K562 (cell line): Measurements from ENCODE around the gene HLA-DOB. TPM values are rescaled to one million over a fixed set of nuclear protein-coding genes. Genes with fewer than 3 reads are reported as not detected.
A peak's percentile ranks its signal among the peaks of the same experiment; 100 is the strongest.

Experiments
- BCL6 ChIP-seq: fragments of 250-450 bp; sonication (Bioruptor Pico); IDR thresholded peaks from 2 replicates; pipeline ENCODE4 v1.4.0; 2020
- COPS2 ChIP-seq: fragments of 450-650 bp; conservative IDR thresholded peaks from 2 replicates; pipeline ENCODE4 v1.6.1; 2016; ENCODE audit warnings: mild to moderate bottlenecking, moderate library complexity
- FOXJ3 ChIP-seq: sonication (generic); formaldehyde crosslinking; IDR thresholded peaks from 2 replicates; pipeline ENCODE4 v1.4.0; 2020; ENCODE audit warnings: mild to moderate bottlenecking, missing genetic modification reagents
- HMGN3 ChIP-seq: IDR thresholded peaks from 2 replicates; pipeline ENCODE4 v1.6.1; 2011; ENCODE audit warnings: borderline replicate concordance, low read depth, mild to moderate bottlenecking, mixed read lengths, low read length; ENCODE audit not compliant: insufficient read length; ENCODE audit errors: extremely low read depth
- HNRNPL ChIP-seq: fragments of 200-400 bp; formaldehyde crosslinking; IDR thresholded peaks from 2 replicates; pipeline ENCODE4 v1.6.1; 2017; ENCODE audit warnings: low read depth, mild to moderate bottlenecking, low read length
- KDM5B ChIP-seq: fragments of 200-600 bp; sonication (generic); IDR thresholded peaks from 2 replicates; pipeline ENCODE4 v1.6.1; 2012; ENCODE audit warnings: low read depth, mild to moderate bottlenecking, moderate library complexity, low read length, control low read depth, inconsistent platforms; ENCODE audit not compliant: insufficient replicate concordance
- MEIS2 ChIP-seq: fragments of 450-650 bp; IDR thresholded peaks from 2 replicates; pipeline ENCODE4 v1.6.1; 2014; ENCODE audit warnings: mild to moderate bottlenecking; ENCODE audit not compliant: partially characterized antibody
- PHF21A ChIP-seq: fragments of 450-650 bp; IDR thresholded peaks from 2 replicates; pipeline ENCODE4 v1.6.1; 2017; ENCODE audit warnings: low read depth, borderline replicate concordance
- PRDM10 ChIP-seq: fragments of 450-650 bp; IDR thresholded peaks from 2 replicates; pipeline ENCODE4 v1.6.1; 2018; ENCODE audit not compliant: partially characterized antibody
- RBFOX2 ChIP-seq: fragments of 200-400 bp; formaldehyde crosslinking; IDR thresholded peaks from 2 replicates; pipeline ENCODE4 v1.6.1; 2017; ENCODE audit warnings: low read depth, mild to moderate bottlenecking, low read length, moderate library complexity
- TAL1 ChIP-seq: fragments of 450-650 bp; IDR thresholded peaks from 2 replicates; pipeline ENCODE4 v1.6.1; 2016; ENCODE audit warnings: mild to moderate bottlenecking
- polyA plus RNA-seq, 8 experiments: library from polyadenylated mRNA; depleted of rRNA in 4 of 8; stranded (reverse) in 5 of 8; unstranded in 3 of 8; fragments of >200 nt; fragmentation: Nextera tagmentation in 2 of 8; fragmentation: Illumina TruSeq in 1 of 8; extraction: Ambion mirVana in 2 of 8; extraction: Trizol in 1 of 8; gene quantifications; 2 replicates each; pipeline versions ENCODE4 v1.2.1 to v1.2.3, GENCODE V29; 2011 to 2014; ENCODE audit warnings: inconsistent platforms in 1 of 8, missing spikeins in 1 of 8
- total RNA-seq, 7 experiments: library from RNA; depleted of rRNA in 6 of 7; stranded (reverse); fragments of >200 nt in 6 of 7; fragmentation: Illumina TruSeq in 2 of 7; extraction: Trizol in 2 of 7; gene quantifications; 2 replicates each; pipeline versions ENCODE4 v1.2.1 to v1.2.3, GENCODE V29; 2011 to 2021; ENCODE audit warnings: low replicate concordance in 1 of 7
- TF ChIP-seq, protein P1 (sequence below): sonication (generic); formaldehyde crosslinking; IDR thresholded peaks from 2 replicates; pipeline ENCODE4 v1.8.0; 2022; ENCODE audit warnings: mild to moderate bottlenecking, missing genetic modification reagents
- TF ChIP-seq, protein P2 (sequence below), 2 experiments: fragments of 200-800 bp in 1 of 2; sonication (Bioruptor generic) in 1 of 2; sonication (generic) in 1 of 2; formaldehyde crosslinking in 1 of 2; IDR thresholded peaks in 1 of 2; conservative IDR thresholded peaks in 1 of 2; 2 replicates each; pipeline versions ENCODE4 v1.5.0 to v1.6.1; 2016 to 2020; ENCODE audit warnings: missing compliant biosample characterization in 1 of 2, missing genetic modification characterization in 1 of 2, missing genetic modification reagents in 1 of 2

Gene HLA-DOB
- total and polyA plus RNA-seq, 9 of the 15 experiments (the other 6 are each of a cell fraction or from before 2014, with no cell fraction given), result 1.2 to 4.0 (median 2.5) TPM

DNA sequence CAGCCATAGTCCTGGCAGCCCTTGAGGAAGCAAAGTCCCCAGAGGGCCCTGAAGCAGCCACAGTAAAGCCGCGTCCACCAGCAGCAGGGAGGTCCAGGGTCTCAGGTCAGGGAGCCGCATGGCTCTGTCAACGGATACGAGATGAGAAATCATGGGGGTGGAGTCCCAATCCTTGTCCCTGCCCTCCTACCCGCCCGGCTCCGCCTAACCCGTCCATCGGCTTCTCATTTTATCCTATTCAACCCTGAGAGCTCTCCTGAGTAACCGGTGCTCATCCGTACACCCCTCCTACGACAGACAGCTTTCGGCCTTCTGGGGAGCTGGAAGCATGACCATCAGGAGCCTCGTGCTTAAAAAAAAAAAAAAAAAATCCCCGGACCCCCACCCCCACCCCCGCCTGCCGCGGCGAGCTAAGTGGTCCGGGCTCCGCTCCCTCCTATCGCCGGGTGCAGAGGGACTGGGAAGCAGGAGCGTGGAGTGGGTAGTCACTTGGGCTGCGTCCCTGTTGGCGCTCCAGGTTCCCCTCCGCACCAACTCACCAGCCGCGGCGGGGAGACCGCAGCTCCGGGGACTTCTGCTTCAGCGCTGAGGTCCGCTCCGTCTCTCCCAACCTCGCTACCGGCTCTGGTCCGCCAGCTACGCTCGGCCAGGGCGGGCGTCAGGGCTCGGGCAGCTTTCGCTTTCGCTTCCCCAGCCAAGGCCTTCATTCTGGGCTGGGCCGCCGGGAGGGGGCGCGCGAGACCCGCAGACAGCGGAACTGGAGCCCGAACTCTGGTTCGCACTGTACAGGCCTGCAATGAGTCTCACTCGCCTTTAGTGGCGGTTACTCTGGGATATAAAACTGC, 21.5 kb upstream of the HLA-DOB start, which contains the start of gene TAP2 (continued):
- TF ChIP-seq, protein P1, sequence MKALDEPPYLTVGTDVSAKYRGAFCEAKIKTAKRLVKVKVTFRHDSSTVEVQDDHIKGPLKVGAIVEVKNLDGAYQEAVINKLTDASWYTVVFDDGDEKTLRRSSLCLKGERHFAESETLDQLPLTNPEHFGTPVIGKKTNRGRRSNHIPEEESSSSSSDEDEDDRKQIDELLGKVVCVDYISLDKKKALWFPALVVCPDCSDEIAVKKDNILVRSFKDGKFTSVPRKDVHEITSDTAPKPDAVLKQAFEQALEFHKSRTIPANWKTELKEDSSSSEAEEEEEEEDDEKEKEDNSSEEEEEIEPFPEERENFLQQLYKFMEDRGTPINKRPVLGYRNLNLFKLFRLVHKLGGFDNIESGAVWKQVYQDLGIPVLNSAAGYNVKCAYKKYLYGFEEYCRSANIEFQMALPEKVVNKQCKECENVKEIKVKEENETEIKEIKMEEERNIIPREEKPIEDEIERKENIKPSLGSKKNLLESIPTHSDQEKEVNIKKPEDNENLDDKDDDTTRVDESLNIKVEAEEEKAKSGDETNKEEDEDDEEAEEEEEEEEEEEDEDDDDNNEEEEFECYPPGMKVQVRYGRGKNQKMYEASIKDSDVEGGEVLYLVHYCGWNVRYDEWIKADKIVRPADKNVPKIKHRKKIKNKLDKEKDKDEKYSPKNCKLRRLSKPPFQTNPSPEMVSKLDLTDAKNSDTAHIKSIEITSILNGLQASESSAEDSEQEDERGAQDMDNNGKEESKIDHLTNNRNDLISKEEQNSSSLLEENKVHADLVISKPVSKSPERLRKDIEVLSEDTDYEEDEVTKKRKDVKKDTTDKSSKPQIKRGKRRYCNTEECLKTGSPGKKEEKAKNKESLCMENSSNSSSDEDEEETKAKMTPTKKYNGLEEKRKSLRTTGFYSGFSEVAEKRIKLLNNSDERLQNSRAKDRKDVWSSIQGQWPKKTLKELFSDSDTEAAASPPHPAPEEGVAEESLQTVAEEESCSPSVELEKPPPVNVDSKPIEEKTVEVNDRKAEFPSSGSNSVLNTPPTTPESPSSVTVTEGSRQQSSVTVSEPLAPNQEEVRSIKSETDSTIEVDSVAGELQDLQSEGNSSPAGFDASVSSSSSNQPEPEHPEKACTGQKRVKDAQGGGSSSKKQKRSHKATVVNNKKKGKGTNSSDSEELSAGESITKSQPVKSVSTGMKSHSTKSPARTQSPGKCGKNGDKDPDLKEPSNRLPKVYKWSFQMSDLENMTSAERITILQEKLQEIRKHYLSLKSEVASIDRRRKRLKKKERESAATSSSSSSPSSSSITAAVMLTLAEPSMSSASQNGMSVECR (CRISPR knock-in tag), result peak; percentile 97
- peak; percentile 66 for TF ChIP-seq MEIS2
- no peak for TF ChIP-seq HNRNPL
- no peak for TF ChIP-seq TAL1
- TF ChIP-seq FOXJ3 (CRISPR knock-in tag), result no peak
- TF ChIP-seq PHF21A, result 0 out of 2 replicates have a peak, but pooled peaks have one; percentile 40
- TF ChIP-seq BCL6 (CRISPR knock-in tag), result no peak
- peak; percentile 78 for TF ChIP-seq HMGN3
- peak; percentile 63 for TF ChIP-seq KDM5B
- TF ChIP-seq, protein P2, sequence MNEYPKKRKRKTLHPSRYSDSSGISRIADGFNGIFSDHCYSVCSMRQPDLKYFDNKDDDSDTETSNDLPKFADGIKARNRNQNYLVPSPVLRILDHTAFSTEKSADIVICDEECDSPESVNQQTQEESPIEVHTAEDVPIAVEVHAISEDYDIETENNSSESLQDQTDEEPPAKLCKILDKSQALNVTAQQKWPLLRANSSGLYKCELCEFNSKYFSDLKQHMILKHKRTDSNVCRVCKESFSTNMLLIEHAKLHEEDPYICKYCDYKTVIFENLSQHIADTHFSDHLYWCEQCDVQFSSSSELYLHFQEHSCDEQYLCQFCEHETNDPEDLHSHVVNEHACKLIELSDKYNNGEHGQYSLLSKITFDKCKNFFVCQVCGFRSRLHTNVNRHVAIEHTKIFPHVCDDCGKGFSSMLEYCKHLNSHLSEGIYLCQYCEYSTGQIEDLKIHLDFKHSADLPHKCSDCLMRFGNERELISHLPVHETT (CRISPR knock-in tag; conservative IDR thresholded peaks at IDR 0.05 in 1 of 2, IDR thresholded peaks at IDR 0.05 in 1 of 2), result peak in 1 of 2 experiments; percentile 65; a peak in 1 of 4 replicates
- no peak for TF ChIP-seq COPS2
- TF ChIP-seq RBFOX2, result peak; percentile 84
- peak; percentile 77 for TF ChIP-seq PRDM10
